ENCODE measurements around the gene KREMEN2.

KREMEN2 gene

GRCh38 chr16:2969545-2970521 lies 5.8 kb downstream of the KREMEN2 start:
- H3K4me3 ChIP-seq (replicated peaks; ENCODE audit: low read depth, low read length): peak overlapping the region; percentile 55
- DNase-seq (ENCODE audit: low read depth): peak; percentile 23
- TF ChIP-seq CTCF (IDR thresholded peaks at IDR 0.05; ENCODE audit: low read length, missing control alignments): peak; percentile 26

GRCh38 chr16:2970563-2970962 lies 6.5 kb downstream of the KREMEN2 start:
- no peak for DNase-seq (ENCODE audit: low read depth)
- TF ChIP-seq CTCF (IDR thresholded peaks at IDR 0.05; ENCODE audit: low read length, missing control alignments): no peak
- H3K4me3 ChIP-seq (replicated peaks; ENCODE audit: low read depth, low read length): no peak overlapping the region

GRCh38 chr16:2971134-2971984 lies 7.3 kb downstream of the KREMEN2 start:
- no peak for TF ChIP-seq CTCF (IDR thresholded peaks at IDR 0.05; ENCODE audit: low read length, missing control alignments)
- H3K4me3 ChIP-seq (replicated peaks; ENCODE audit: low read depth, low read length): no peak overlapping the region
- DNase-seq (ENCODE audit: low read depth): no peak

GRCh38 chr16:2971985-2972784 lies 8.1 kb downstream of the KREMEN2 start:
- TF ChIP-seq CTCF (IDR thresholded peaks at IDR 0.05; ENCODE audit: low read length, missing control alignments): no peak
- no peak for DNase-seq (ENCODE audit: low read depth)
- H3K4me3 ChIP-seq (replicated peaks; ENCODE audit: low read depth, low read length): no peak overlapping the region

GRCh38 chr16:2973093-2973492 lies 9.0 kb downstream of the KREMEN2 start:
- no peak for TF ChIP-seq CTCF (IDR thresholded peaks at IDR 0.05; ENCODE audit: low read length, missing control alignments)
- no peak overlapping the region for H3K4me3 ChIP-seq (replicated peaks; ENCODE audit: low read depth, low read length)
- no peak for DNase-seq (ENCODE audit: low read depth)

GRCh38 chr16:2973605-2974318 lies 9.7 kb downstream of the KREMEN2 start:
- no peak for DNase-seq (ENCODE audit: low read depth)
- H3K4me3 ChIP-seq (replicated peaks; ENCODE audit: low read depth, low read length): no peak overlapping the region
- no peak for TF ChIP-seq CTCF (IDR thresholded peaks at IDR 0.05; ENCODE audit: low read length, missing control alignments)

All from fibroblast of pulmonary artery (primary cell).